OCI-M2 (cell line): ENCODE measurements around the gene MAD1L1.

Experiments
- DNase-seq: peaks from one replicate; lab custom pipeline; 2025; ENCODE audit not compliant: unreplicated experiment; lab: John Stamatoyannopoulos, UW

The MAD1L1 gene

GRCh38 chr7:2158331-2159175 is 74.2 kb downstream of the MAD1L1 start:
- no peak for DNase-seq

GRCh38 chr7:2157473-2158279 is 75.1 kb downstream of the MAD1L1 start:
- DNase-seq: no peak

GRCh38 chr7:2156756-2157472 is 75.8 kb downstream of the MAD1L1 start:
- no peak for DNase-seq

DNA sequence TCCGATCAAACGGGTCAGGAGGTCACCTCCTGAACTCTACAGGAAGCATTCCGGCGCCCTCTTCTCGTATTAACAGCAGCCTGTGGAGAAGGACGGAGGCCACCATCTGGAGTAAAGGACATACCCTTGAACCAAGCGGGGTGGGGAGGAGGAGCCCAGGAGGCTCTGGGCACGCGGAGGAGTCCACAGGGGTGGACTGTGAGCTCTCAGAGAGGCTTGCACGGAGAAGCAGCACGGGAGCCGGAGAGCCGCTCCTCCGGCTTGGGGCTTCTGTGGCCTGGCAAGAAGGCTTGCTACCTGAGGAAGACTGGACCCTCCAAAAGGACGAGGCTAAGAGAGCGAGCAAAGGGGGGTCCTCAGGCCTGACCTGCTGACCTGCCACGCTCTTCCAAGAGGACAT is 77.9 kb downstream of the MAD1L1 start:
- no peak for DNase-seq

DNA sequence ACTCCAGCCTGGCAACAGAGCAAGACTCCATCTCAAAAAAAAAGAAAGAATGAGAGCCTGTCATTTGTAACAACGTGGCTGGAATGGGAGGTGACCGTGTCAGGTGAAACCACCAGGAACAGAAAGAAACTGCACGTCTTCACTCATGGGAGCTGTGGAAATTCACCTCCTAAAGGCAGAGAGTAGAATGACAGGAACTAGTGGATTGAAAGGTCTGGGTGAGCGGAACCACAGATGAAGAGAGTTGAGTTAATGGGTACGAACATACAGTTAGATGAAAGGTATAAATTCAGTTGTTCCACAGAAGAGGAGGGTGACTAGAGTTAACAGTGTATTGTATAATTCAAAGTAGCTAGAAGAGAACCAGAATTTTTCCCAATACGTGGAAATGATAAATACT is 78.6 kb downstream of the MAD1L1 start:
- no peak for DNase-seq

- no peak for DNase-seq
Observed at GRCh38 chr7:2152646-2153045, 80.1 kb downstream of the MAD1L1 start.

GRCh38 chr7:2151801-2152612 is 80.7 kb downstream of the MAD1L1 start:
- no peak for DNase-seq

GRCh38 chr7:2151237-2151636 is 81.5 kb downstream of the MAD1L1 start:
- DNase-seq: no peak

GRCh38 chr7:2150445-2150815 is 82.3 kb downstream of the MAD1L1 start:
- DNase-seq: no peak

GRCh38 chr7:2149672-2150444 is 82.9 kb downstream of the MAD1L1 start:
- no peak for DNase-seq

- no peak for DNase-seq
Observed at GRCh38 chr7:2148814-2149213, 83.9 kb downstream of the MAD1L1 start.

GRCh38 chr7:2148189-2148588 is 84.6 kb downstream of the MAD1L1 start:
- DNase-seq: no peak

GRCh38 chr7:2146676-2147472 is 85.9 kb downstream of the MAD1L1 start:
- no peak for DNase-seq

DNA sequence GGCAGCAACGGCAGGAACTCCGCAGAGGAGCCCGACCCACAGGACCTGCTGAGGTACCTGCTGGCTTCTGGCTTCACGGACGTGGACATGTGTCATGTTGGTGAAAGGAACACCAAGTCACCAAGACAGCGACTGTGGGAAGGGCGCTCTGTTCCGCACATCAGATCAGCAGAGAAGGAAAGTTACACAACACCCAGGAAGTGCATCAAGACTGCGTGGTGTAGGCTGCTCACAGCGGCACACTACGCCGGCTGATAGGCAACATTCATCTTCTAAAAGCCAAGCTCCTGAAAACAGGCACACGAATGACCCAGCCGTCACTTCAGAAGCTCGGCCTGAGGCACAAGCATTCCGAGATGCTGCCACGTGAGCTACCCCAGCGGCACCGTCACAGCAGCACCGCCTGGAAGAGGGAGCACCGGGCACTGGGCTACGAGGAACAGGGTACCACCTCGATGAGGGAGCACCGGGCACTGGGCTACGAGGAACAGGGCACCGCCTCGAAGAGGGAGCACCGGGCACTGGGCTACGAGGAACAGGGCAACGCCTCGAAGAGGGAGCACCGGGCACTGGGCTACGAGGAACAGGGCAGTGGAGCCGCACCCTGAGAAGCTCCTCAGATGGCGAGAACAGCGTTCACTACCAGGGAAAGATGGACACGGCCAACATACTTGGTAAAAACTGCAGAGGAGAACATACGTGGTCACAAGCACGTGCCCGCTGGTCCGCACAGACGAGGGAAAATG is 86.7 kb downstream of the MAD1L1 start:
- no peak for DNase-seq

DNA sequence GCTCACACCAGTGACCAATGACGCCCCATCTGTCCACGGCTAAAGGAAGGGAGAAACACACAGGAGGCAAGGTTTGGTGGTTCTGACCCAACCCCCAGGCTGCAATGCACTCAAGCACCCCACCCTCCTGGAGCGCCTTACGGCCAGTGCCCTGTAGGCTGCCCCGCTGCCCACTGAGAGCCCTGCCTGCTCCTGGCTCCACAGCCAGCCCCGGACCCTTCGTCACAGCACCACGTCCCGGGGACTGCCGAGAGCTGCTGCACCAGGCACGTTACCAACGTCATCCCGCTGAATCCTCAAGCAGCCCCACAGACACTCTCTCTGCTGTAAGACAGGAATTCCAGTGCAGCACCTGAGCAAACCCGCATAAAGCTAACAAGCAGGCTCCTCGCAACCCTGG is 87.8 kb downstream of the MAD1L1 start:
- DNase-seq: no peak

DNA sequence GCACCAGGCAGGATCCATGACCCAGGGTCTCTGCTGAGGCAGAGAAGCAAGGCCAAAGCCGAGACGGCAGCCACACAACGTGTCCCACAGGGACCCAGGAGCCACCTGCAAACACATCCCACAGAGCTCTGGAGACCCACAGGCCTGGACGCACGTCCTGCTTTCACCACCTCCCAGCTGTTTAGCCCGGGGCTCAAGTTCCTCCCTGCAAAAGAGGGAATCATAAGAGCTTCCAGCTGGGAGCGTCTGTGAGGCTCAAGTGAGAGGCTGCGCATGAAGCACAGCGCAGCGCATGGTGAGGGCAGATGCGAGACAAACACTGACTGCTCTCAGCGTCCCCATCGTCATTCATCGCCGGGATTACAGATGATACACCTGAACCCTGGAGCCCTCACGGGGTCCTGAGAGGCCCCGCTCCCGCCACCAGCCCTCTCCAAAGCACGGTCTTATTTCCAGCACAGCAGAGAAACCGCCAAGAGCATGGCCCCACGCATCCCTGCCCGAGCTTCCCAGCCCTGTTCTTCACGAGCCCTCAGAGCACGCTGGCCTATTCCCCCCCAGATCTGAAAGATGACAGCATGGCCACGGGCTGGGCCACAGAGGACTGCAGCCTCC is 88.7 kb downstream of the MAD1L1 start:
- no peak for DNase-seq

DNA sequence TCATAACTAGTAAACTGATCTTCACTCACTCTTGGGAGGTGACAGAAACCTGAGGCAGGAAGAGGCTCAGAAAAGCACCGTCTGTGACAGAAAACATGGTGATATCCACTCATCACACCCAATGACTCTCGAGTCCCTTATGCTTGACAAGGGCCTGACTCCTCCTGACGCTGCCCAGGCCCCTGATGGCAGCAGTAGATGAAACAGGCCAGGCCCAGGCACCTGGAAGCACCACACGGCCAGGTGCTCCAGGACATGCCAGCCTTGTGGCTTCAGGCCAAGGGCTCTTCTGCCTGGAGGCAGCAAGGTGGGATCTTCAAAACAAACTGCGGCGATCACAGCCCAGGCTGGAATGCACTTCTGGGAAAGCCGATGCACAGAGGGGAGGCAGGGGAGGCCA is 89.3 kb downstream of the MAD1L1 start:
- no peak for DNase-seq

DNA sequence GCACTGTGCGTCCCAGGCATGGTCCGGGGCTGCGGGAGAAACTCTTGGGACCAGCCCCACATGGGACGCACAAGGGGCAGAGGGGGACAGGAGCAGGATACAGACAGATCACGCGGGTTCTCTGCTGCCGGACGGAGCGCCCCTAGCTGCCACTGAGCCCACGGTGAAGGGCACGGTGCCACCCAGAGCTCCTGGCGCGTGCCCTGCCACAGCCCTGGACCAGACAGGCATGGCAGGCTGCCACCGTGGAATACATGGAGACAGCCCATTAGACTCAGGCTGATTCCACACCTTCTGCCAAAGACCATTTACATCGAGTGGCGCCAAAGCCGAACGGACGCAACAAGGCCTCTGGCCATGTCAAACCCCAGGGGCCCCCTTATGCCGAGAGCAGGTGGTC is 90.4 kb downstream of the MAD1L1 start:
- DNase-seq: no peak
